HG03439 (cell line): ENCODE data around the gene HOXD8.

ENCODE experiments used
- ATAC-seq: cut with Tn5 transposase; IDR thresholded peaks from one replicate; pipeline ENCODE4 v1.9.1; 2021; ENCODE audit warnings: mild to moderate bottlenecking, moderate library complexity; ENCODE audit not compliant: unreplicated experiment

The HOXD8 gene

GRCh38 chr2:176114930-176115625 is 14.4 kb upstream of the HOXD8 start:
- ATAC-seq: no peak

DNA sequence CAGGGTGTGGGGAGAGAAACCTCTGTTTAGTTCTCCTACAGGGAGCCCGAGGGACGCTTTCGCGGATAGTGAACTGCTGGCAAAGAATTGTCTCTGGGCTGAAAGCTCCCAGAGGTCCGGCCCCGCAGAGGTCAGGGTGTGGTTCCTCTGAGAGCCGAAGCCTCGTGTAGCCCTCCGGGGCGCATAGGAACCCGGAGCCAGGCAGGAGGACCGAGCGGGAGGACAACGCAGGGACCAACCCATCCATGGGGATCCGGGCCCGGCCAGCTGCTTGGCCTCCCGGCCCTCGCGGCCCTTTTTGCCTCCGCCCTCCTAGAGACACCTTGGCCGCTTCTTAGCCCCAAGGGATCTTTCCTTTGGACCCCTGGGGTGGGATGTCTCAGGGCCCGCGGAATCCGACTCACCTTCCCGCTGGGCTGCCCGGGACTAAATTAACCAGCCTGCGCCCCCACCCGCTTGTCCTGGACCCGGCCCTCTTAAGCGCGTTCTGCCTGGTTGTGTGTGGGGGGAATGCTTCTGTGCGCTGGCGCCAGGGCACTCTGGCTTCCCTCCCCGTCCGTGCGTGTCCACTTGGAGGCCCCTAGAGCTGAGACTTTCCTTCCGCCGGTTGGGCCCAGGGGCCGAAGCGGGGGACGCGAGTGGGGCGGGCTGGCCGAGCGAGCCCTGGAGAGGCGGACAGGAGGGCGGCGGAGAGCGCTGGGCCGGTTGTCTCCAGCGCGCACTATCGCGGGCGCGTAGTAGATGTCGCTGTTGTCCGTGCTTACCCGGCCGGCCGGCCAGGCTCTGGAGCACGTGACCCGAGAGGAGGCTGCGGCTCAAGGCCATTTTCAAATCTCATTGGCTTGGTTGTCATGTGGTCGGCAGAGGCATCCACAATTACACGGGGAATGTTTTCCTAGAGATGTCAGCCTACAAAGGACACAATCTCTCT is 13.4 kb upstream of the HOXD8 start, which contains the start of gene HOXD10:
Gene HOXD10, plus strand, starts transcription at position 896 of the 931 bp plus-strand sequence. CDS start 56 bp downstream, outside the sequence.
- no peak for ATAC-seq

DNA sequence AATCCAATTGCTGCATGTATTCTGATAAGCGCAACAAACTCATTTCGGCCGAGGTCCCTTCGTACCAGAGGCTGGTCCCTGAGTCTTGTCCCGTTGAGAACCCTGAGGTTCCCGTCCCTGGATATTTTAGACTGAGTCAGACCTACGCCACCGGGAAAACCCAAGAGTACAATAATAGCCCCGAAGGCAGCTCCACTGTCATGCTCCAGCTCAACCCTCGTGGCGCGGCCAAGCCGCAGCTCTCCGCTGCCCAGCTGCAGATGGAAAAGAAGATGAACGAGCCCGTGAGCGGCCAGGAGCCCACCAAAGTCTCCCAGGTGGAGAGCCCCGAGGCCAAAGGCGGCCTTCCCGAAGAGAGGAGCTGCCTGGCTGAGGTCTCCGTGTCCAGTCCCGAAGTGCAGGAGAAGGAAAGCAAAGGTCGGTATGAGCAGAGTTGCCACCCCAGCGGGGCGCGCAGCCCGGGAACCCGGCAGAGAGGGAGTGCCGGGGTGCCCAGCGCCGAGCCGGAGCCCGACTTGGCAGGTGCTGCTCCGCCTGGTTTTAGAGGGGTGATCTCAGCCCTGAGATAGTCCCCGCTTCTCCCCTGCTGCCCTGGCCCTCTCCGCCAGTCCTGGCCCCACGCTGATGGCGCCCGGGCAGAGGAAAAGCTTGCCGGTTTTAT is 12.2 kb upstream of the HOXD8 start:
- no peak for ATAC-seq

- no peak for ATAC-seq
These were observed 11.6 kb upstream of the HOXD8 start for GRCh38 chr2:176117823-176118371.

DNA sequence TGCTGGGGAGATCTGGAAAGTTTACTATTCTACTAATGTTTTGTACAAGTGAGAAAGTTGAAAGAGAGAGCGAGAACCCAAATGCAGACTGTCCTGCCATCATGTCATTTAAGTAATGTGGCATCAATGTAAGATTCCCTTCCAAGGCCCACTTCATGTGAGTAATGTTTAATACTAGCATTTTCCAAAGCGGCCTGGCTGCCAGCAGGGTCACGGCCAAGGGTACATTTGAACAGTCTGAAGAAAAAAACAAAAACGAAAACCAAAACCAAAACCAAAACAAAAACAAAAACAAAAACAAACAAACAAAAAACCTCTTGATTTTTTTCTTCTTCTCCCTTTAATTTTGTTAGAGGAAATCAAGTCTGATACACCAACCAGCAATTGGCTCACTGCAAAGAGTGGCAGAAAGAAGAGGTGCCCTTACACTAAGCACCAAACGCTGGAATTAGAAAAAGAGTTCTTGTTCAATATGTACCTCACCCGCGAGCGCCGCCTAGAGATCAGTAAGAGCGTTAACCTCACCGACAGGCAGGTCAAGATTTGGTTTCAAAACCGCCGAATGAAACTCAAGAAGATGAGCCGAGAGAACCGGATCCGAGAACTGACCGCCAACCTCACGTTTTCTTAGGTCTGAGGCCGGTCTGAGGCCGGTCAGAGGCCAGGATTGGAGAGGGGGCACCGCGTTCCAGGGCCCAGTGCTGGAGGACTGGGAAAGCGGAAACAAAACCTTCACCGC is 10.7 kb upstream of the HOXD8 start:
- ATAC-seq: no peak

- ATAC-seq: no peak
These were observed 8.9 kb upstream of the HOXD8 start for GRCh38 chr2:176120364-176121189.

DNA sequence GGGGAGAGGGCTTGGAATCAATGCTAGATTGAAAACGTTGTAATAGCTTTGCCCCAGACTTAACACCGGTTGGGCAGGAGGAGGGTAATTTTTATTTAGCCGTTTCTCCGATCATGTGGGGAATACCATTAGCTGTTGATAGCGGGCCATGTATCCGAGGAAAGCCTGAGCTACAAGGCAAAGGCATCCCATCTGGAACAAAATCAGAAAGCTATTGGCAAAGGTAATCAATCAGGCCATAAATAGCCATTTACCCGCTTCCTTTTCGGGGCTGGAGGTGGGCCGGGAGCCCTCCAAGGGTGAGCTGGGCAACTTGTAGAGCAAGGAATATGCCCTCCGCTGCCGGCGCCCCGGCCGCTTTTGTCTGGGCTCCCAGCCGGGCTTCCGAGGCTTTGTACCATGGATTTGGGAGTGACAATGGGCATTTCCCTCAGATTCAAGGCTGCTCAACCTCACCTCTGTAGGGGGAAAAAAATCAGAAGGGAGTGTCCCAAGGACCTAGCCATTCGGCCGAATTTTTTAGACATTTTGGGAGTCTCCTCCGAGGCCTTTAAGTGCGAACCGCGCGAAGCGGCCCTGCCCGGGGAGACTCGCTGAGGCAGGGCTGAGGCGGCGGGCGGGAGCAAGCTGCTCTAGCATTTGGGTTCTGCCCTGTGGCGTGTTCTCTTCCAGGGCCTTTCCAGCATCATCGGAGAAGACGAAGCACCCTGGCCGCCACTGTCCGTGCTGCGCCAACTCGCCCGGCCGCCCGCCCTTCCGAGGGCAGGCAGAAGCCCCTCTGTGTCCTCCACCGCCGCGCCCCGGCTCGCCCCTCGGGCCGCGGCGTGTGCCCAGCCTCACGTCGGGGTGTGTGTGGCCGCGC is 8.1 kb upstream of the HOXD8 start:
- ATAC-seq: no peak

- no peak for ATAC-seq
These were observed 7.3 kb upstream of the HOXD8 start for GRCh38 chr2:176122052-176122682.

- ATAC-seq: no peak
These were observed 6.7 kb upstream of the HOXD8 start, which contains the start of gene HOXD9 for GRCh38 chr2:176122683-176123410. HOXD9 (plus strand) TSS chr2:176122719; CDS start chr2:176122769, 50 bp downstream.

DNA sequence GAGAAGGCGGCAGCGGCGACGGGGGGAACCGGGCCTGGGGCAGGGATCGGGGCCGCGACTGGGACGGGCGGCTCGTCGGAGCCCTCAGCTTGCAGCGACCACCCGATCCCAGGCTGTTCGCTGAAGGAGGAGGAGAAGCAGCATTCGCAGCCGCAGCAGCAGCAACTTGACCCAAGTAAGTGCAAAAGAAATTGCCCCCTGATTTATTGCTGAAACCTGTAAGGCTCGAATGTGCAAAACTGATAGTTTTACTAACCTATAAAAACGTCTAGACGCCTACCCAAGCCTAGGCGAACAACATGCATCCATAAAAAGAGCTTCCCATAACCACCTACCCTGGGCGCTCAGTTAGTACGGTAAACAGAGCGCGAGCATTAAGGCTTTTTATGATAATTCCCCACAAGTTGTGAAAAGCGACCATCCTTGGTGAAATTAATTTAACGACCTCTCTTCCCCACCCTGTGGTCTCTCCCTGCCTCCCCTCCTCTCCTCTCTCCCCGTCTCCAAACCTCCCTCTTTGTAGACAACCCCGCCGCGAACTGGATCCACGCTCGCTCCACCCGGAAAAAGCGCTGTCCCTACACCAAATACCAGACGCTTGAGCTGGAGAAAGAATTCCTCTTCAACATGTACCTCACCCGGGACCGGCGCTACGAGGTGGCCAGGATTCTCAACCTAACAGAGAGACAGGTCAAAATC is 5.9 kb upstream of the HOXD8 start:
- ATAC-seq: no peak

GRCh38 chr2:176124110-176124946 is 5.2 kb upstream of the HOXD8 start:
- no peak for ATAC-seq

GRCh38 chr2:176124947-176125771 is 4.3 kb upstream of the HOXD8 start:
- no peak for ATAC-seq

- no peak for ATAC-seq
These were observed 3.8 kb upstream of the HOXD8 start for GRCh38 chr2:176125772-176126054.

DNA sequence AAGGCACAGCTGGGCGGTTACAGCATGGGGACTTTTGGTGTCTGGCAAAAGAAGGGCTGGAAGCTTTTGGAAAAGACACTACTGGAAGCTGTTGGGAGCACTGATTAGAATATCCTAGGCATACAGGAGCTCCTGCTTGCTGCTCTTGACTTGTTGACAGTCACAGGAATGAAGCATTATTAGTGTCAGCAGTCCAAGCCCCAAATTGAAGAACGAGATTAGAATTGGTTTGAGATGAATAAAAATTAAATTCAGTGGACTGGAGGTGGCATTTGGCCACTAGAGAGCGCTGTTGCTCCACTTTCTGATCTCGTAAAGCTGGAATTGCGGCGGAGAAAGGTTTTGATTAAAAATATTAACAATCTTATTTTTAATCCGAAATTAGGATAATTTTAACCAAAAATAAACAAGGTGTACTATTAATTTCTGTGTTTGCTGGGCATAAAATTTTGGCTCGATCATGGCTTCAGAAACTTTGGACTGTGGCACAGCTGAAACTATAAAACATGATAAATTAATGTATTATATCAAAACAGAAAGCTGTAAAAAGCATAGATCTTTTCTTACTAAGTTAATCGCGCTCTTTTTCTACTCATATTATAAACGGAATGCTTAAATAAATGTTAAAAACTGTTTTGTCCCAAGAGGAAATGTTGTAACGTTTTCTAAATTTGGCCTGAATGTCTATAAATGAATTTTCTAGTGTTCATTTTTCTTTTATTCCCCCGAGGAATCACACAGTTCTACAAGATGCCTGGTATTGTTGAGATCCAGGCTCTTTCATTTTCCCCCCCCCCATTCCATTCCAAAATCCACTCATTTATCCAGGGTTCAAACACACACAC is 2.4 kb upstream of the HOXD8 start:
- no peak for ATAC-seq

DNA sequence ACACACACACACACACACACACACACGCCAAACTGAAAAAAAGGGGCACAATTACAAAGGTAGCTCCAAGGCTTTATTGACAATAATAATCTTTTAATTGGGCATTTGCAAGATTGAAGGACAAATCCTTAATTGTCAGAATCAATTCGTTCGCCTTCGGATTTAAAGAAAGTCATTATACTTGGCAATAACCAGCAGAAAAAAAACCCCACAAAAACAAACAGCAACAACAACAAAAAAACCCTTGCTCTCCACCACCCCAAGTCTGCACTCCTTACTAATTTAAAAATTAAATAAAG is 1.8 kb upstream of the HOXD8 start:
- no peak for ATAC-seq
